IMR-90 (cell line): Measurements from ENCODE around the gene OSBP2. TPM values are rescaled to one million over a fixed set of nuclear protein-coding genes. Genes with fewer than 3 reads are reported as not detected.

Source experiments
- ATAC-seq: fragments of 200-7000 bp; cut with Tn5 transposase; 2 replicates; pipeline ENCODE4 v1.9.1; 2020; ENCODE audit warnings: low read depth, mild to moderate bottlenecking, moderate library complexity
- BruUV-seq: library from RNA; stranded (reverse); fragments of 400-500 nt; replicated peaks from 2 replicates; lab custom pipeline; 2021; lab: Mats Ljungman, UMichigan
- CTCF ChIA-PET: fragments of 300-600 bp; formaldehyde crosslinking; extraction: SDS; loops from one replicate; lab custom pipeline; 2021; ENCODE audit warnings: antibody characterized with exemption; lab: Yijun Ruan, JAX
- POLR2A ChIA-PET: fragments of 300-600 bp; sonication (Branson Sonifier 250); formaldehyde crosslinking; loops from one replicate; lab custom pipeline; 2022; ENCODE audit warnings: antibody characterized with exemption; ENCODE audit not compliant: unreplicated experiment; lab: Charles Lee
- DNase-seq: peaks from one replicate; pipeline ENCODE4 v3.0.0; 2013
- H2AFZ ChIP-seq: replicated peaks from 2 replicates; pipeline ENCODE3; 2013; ENCODE audit warnings: low read length, mild to moderate bottlenecking; ENCODE audit not compliant: poor library complexity
- H2AK5ac ChIP-seq: 2 replicates; pipeline ENCODE4 v1.6.1; 2013; ENCODE audit warnings: low read depth, low read length, inconsistent platforms
- H2AK9ac ChIP-seq: replicated peaks from 2 replicates; pipeline ENCODE3; 2013; ENCODE audit warnings: mild to moderate bottlenecking, low read depth, low read length, moderate library complexity; ENCODE audit not compliant: poor library complexity
- H2BK120ac ChIP-seq: 2 replicates; pipeline ENCODE4 v1.6.1; 2013; ENCODE audit warnings: low read depth, low read length, inconsistent platforms
- H2BK15ac ChIP-seq: 3 replicates; pipeline ENCODE4 v1.6.1; 2013; ENCODE audit warnings: low read depth, low read length, inconsistent platforms
- H2BK20ac ChIP-seq: 2 replicates; pipeline ENCODE4 v1.6.1; 2013; ENCODE audit warnings: low read depth, mild to moderate bottlenecking, inconsistent platforms, low read length, moderate library complexity
- H2BK5ac ChIP-seq: 2 replicates; pipeline ENCODE4 v1.6.1; 2013; ENCODE audit warnings: mild to moderate bottlenecking, low read depth, low read length, inconsistent platforms; ENCODE audit not compliant: poor library complexity, severe bottlenecking
- H3K14ac ChIP-seq: replicated peaks from 2 replicates; pipeline ENCODE4 v1.6.1; 2013; ENCODE audit warnings: low read depth, low read length, inconsistent platforms
- H3K18ac ChIP-seq: 2 replicates; pipeline ENCODE4 v1.6.1; 2013; ENCODE audit warnings: low read depth, low read length, control low read depth
- H3K23ac ChIP-seq: 2 replicates; pipeline ENCODE4 v1.6.1; 2013; ENCODE audit warnings: low read depth, low read length, inconsistent platforms
- H3K27ac ChIP-seq: 2 replicates; pipeline ENCODE4 v1.5.1; 2013; ENCODE audit warnings: mild to moderate bottlenecking, control low read depth, low read length; ENCODE audit not compliant: insufficient read depth
- H3K27me3 ChIP-seq: 2 replicates; pipeline ENCODE4 v1.6.1; 2013; ENCODE audit warnings: low read length; ENCODE audit not compliant: control insufficient read depth, insufficient read depth
- H3K36me3 ChIP-seq: 2 replicates; pipeline ENCODE4 v1.6.1; 2013; ENCODE audit warnings: low read length, mixed read lengths; ENCODE audit not compliant: control insufficient read depth, insufficient read depth
- H3K4ac ChIP-seq: 2 replicates; pipeline ENCODE4 v1.6.1; 2013; ENCODE audit warnings: low read depth, low read length, inconsistent platforms
- H3K4me1 ChIP-seq: 2 replicates; pipeline ENCODE4 v1.6.1; 2013; ENCODE audit warnings: low read length, mixed read lengths; ENCODE audit not compliant: control insufficient read depth, insufficient read depth
- H3K4me2 ChIP-seq: 2 replicates; pipeline ENCODE4 v1.6.1; 2013; ENCODE audit warnings: low read depth, mild to moderate bottlenecking, control low read depth, low read length, moderate library complexity
- H3K4me3 ChIP-seq: 2 replicates; pipeline ENCODE4 v1.5.1; 2013; ENCODE audit warnings: low read depth, mild to moderate bottlenecking, control low read depth, low read length, moderate library complexity; ENCODE audit not compliant: insufficient read depth
- H3K56ac ChIP-seq: 2 replicates; pipeline ENCODE4 v1.6.1; 2013; ENCODE audit warnings: low read length, inconsistent platforms; ENCODE audit not compliant: insufficient read depth; ENCODE audit errors: extremely low read depth
- H3K79me1 ChIP-seq, 2 experiments: 2 replicates each; pipeline ENCODE4 v1.6.1; 2013; ENCODE audit warnings: low read length in 2 of 2, inconsistent platforms in 1 of 2, low read depth in 1 of 2
- H3K9ac ChIP-seq: 2 replicates; pipeline ENCODE4 v1.6.1; 2013; ENCODE audit warnings: low read depth, low read length, control low read depth
- H3K9me1 ChIP-seq: 2 replicates; pipeline ENCODE4 v1.6.1; 2013; ENCODE audit warnings: low read length, inconsistent platforms; ENCODE audit not compliant: insufficient read depth
- H3K9me3 ChIP-seq: 2 replicates; pipeline ENCODE4 v1.6.1; 2013; ENCODE audit warnings: low read length; ENCODE audit not compliant: control insufficient read depth, insufficient read depth
- H4K20me1 ChIP-seq: 2 replicates; pipeline ENCODE4 v1.6.1; 2013; ENCODE audit warnings: low read length, inconsistent platforms; ENCODE audit not compliant: insufficient read depth
- H4K5ac ChIP-seq: 2 replicates; pipeline ENCODE4 v1.6.1; 2013; ENCODE audit warnings: mild to moderate bottlenecking, low read depth, low read length, control low read depth
- H4K8ac ChIP-seq, 2 experiments: 2 replicates each; pipeline ENCODE4 v1.6.1; 2013; ENCODE audit warnings: low read depth in 2 of 2, low read length in 2 of 2, control low read depth in 1 of 2, inconsistent platforms in 1 of 2
- H4K91ac ChIP-seq: 2 replicates; pipeline ENCODE4 v1.6.1; 2013; ENCODE audit warnings: low read depth, low read length, inconsistent platforms; ENCODE audit not compliant: insufficient read depth
- BHLHE40 ChIP-seq: fragments of 150-350 bp; IDR thresholded peaks from 2 replicates; pipeline ENCODE4 v1.6.1; 2016; ENCODE audit warnings: mild to moderate bottlenecking, low read depth, low read length
- CEBPB ChIP-seq: IDR thresholded peaks from 2 replicates; pipeline ENCODE4 v1.6.1; 2012; ENCODE audit warnings: low read depth, low read length, improper control_type of control experiment
- CHD1 ChIP-seq: IDR thresholded peaks from 2 replicates; pipeline ENCODE4 v1.6.1; 2012; ENCODE audit warnings: low read depth, low read length, improper control_type of control experiment
- FOS ChIP-seq: fragments of 150-350 bp; IDR thresholded peaks from 2 replicates; pipeline ENCODE4 v1.6.1; 2016; ENCODE audit warnings: low read depth, low read length
- MAFK ChIP-seq: IDR thresholded peaks from 2 replicates; pipeline ENCODE4 v1.6.1; 2012; ENCODE audit warnings: low read depth, low read length, improper control_type of control experiment
- MAZ ChIP-seq: IDR thresholded peaks from 2 replicates; pipeline ENCODE4 v1.6.1; 2012; ENCODE audit warnings: low read depth, mild to moderate bottlenecking, low read length, improper control_type of control experiment, moderate library complexity, borderline replicate concordance
- MXI1 ChIP-seq: IDR thresholded peaks from 2 replicates; pipeline ENCODE4 v1.6.1; 2012; ENCODE audit warnings: low read depth, mild to moderate bottlenecking, low read length, moderate library complexity, borderline replicate concordance
- NFE2L2 ChIP-seq: fragments of 150-350 bp; IDR thresholded peaks from 2 replicates; pipeline ENCODE4 v1.6.1; 2016; ENCODE audit warnings: low read depth, mild to moderate bottlenecking, low read length
- POLR2A ChIP-seq: IDR thresholded peaks from 2 replicates; pipeline ENCODE4 v1.6.1; 2012; ENCODE audit warnings: mild to moderate bottlenecking, low read depth, low read length
- RAD21 ChIP-seq: IDR thresholded peaks from 2 replicates; pipeline ENCODE4 v1.6.1; 2012; ENCODE audit warnings: low read length, improper control_type of control experiment
- RCOR1 ChIP-seq: IDR thresholded peaks from 2 replicates; pipeline ENCODE4 v1.6.1; 2012; ENCODE audit warnings: mild to moderate bottlenecking, low read length, improper control_type of control experiment; ENCODE audit not compliant: insufficient replicate concordance
- RFX5 ChIP-seq: IDR thresholded peaks from 2 replicates; pipeline ENCODE4 v1.8.0; 2012; ENCODE audit warnings: low read depth, mild to moderate bottlenecking, low read length, moderate library complexity
- SMC3 ChIP-seq: fragments of 150-350 bp; IDR thresholded peaks from 2 replicates; pipeline ENCODE4 v1.6.1; 2016; ENCODE audit warnings: low read depth, mild to moderate bottlenecking, antibody characterized with exemption, low read length, moderate library complexity
- WGBS, 2 experiments: methylation state at CpG; one replicate each; pipeline versions ENCODE4 v1.1.5 to v1.1.7; 2013; ENCODE audit warnings: missing lambda C conversion rate in 2 of 2; ENCODE audit not compliant: insufficient read length in 1 of 2; ENCODE audit errors: extremely low coverage in 2 of 2; 5-methylcytosine and 5-hydroxymethylcytosine counted together
- dilution Hi-C: fragments of 300-500 bp; cut with HindIII; formaldehyde crosslinking; loops from one replicate; pipeline ENCODE4 v1.14.3; 2018; ENCODE audit warnings: low sequenced_read_pairs; ENCODE audit not compliant: unreplicated experiment
- in situ Hi-C: fragments of 300-500 bp; cut with MboI; formaldehyde crosslinking; loops from 3 replicates; pipeline ENCODE4 v1.14.3; 2019; ENCODE audit warnings: low sequenced_read_pairs, inconsistent platforms, mixed read lengths
- intact Hi-C: fragments of 100-400 bp; cut with micrococcal nuclease; formaldehyde crosslinking; loops from 2 replicates; pipeline ENCODE4 v1.10.0; 2022
- polyA plus RNA-seq, 3 experiments: library from polyadenylated mRNA; depleted of rRNA; stranded (reverse); fragments of >200 nt; gene quantifications; 2 replicates each; pipeline ENCODE4 v1.2.3, GENCODE V29; 2012; ENCODE audit warnings: low replicate concordance in 1 of 3
- total RNA-seq: library from RNA; depleted of rRNA; stranded (reverse); fragments of >200 nt; gene quantifications from 2 replicates; pipeline ENCODE4 v1.2.3, GENCODE V29; 2012
- TF ChIP-seq, protein P1 (sequence below): fragments of 150-350 bp; IDR thresholded peaks from 2 replicates; pipeline ENCODE4 v1.6.1; 2017; ENCODE audit warnings: mild to moderate bottlenecking, antibody characterized with exemption, low read length, low read depth
- TF ChIP-seq, protein P2 (sequence below): conservative IDR thresholded peaks from 2 replicates; pipeline ENCODE4 v1.5.1; 2012; ENCODE audit warnings: mild to moderate bottlenecking, low read depth, low read length, improper control_type of control experiment
- TF ChIP-seq, protein P3 (sequence below): fragments of 150-350 bp; IDR thresholded peaks from 2 replicates; pipeline ENCODE4 v1.6.1; 2016; ENCODE audit warnings: low read depth, mild to moderate bottlenecking, low read length, moderate library complexity, borderline replicate concordance

Gene OSBP2
- total and polyA plus RNA-seq, 2 of the 4 experiments (the other 2 are of a cell fraction), result 1.8 to 2.2 TPM

DNA sequence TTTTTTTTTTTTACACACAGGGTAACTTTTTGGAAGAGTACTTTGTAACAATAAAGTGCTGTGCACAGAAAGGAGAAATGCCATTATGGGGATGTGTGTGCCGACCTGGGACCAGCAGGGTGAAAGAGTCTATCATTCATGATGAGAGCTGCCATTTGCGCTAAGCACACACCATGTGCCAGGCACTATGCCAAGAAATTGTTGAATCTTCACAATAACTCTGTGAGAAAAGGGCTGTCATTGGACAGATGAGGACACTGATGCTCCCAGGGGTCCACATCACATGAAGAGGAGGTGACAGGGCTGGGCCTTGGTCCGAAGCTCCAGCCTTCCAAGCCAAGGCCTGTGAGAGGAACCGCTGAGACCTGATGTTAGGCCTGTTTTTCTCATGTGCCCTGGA lies 32.6 kb upstream of the OSBP2 start:
- Histone ChIP-seq H3K27ac (no peak overlapping the region), H3K9me3 (no peaks in the 10 kb centered on the region), H3K79me1 (peaks cover 0 to 12% of the 10 kb centered on the region in 2 experiments; a peak in 1 of 4 replicates), H3K4me1 (no peaks in the 10 kb centered on the region), H2BK20ac (no peak overlapping the region), H2AFZ (no peak overlapping the region), H3K4me2 (no peak overlapping the region), H3K18ac (no peak overlapping the region), H4K8ac (no peak overlapping the region), H4K91ac (no peak overlapping the region), H3K9me1 (peaks cover 3% of the 10 kb centered on the region; the same call in 1 of the 2 replicates), H4K20me1 (no peaks in the 10 kb centered on the region), H4K5ac (no peak overlapping the region), H3K9ac (no peak overlapping the region), H3K27me3 (no peaks in the 10 kb centered on the region), H2BK15ac (no peak overlapping the region), H3K4me3 (no peak overlapping the region), H3K4ac (no peak overlapping the region), H3K14ac (no peak overlapping the region), H2AK9ac (no peak overlapping the region), H3K56ac (no peak overlapping the region), H3K36me3 (peaks cover 10% of the 10 kb centered on the region), H2BK120ac (no peak overlapping the region), H2AK5ac (no peak overlapping the region), H2BK5ac (no peak overlapping the region), H3K23ac (no peak overlapping the region)
- POLR2A ChIA-PET, result no interaction called here
- 84% methylated on average over 2 of the region's 4 CpGs; no CpG with 5 or more reads in 1 of the 2 experiments for WGBS, 2 experiments
- intact Hi-C loops (no loop called here), dilution Hi-C loops (no loop called here), in situ Hi-C loops (no loop called here)
- CTCF ChIA-PET, result interaction anchor here (0.6 kb wide), 1 partner anchor 93 kb away, joined by 3 read pairs; no protein-coding TSS in a partner anchor
- DNase-seq (no peak), ATAC-seq (no peak)
- TF ChIP-seq CHD1 (no peak), MXI1 (no peak), FOS (no peak), NFE2L2 (no peak), RAD21 (no peak), MAFK (no peak), CEBPB (no peak), BHLHE40 (no peak), MAZ (no peak), SMC3 (no peak), POLR2A (no peak), RFX5 (no peak), RCOR1 (no peak)
- TF ChIP-seq, protein P1, sequence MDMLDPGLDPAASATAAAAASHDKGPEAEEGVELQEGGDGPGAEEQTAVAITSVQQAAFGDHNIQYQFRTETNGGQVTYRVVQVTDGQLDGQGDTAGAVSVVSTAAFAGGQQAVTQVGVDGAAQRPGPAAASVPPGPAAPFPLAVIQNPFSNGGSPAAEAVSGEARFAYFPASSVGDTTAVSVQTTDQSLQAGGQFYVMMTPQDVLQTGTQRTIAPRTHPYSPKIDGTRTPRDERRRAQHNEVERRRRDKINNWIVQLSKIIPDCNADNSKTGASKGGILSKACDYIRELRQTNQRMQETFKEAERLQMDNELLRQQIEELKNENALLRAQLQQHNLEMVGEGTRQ, result no peak
- TF ChIP-seq, protein P2, sequence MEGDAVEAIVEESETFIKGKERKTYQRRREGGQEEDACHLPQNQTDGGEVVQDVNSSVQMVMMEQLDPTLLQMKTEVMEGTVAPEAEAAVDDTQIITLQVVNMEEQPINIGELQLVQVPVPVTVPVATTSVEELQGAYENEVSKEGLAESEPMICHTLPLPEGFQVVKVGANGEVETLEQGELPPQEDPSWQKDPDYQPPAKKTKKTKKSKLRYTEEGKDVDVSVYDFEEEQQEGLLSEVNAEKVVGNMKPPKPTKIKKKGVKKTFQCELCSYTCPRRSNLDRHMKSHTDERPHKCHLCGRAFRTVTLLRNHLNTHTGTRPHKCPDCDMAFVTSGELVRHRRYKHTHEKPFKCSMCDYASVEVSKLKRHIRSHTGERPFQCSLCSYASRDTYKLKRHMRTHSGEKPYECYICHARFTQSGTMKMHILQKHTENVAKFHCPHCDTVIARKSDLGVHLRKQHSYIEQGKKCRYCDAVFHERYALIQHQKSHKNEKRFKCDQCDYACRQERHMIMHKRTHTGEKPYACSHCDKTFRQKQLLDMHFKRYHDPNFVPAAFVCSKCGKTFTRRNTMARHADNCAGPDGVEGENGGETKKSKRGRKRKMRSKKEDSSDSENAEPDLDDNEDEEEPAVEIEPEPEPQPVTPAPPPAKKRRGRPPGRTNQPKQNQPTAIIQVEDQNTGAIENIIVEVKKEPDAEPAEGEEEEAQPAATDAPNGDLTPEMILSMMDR, result no peak
- TF ChIP-seq, protein P3, sequence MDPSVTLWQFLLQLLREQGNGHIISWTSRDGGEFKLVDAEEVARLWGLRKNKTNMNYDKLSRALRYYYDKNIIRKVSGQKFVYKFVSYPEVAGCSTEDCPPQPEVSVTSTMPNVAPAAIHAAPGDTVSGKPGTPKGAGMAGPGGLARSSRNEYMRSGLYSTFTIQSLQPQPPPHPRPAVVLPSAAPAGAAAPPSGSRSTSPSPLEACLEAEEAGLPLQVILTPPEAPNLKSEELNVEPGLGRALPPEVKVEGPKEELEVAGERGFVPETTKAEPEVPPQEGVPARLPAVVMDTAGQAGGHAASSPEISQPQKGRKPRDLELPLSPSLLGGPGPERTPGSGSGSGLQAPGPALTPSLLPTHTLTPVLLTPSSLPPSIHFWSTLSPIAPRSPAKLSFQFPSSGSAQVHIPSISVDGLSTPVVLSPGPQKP, result no peak
- BruUV-seq, result no TSS peak
